Activated CD8-positive, alpha-beta memory T cell treated with anti-CD3 and anti-CD28 coated beads, Interleukin-2, amount 50 U/mL, for 48 hours (primary cell): ENCODE measurements around the gene NANOS2.

Experiments used
- DNase-seq: peaks from one replicate; pipeline ENCODE4 v3.0.0-alpha.2; 2020

The NANOS2 gene

DNA sequence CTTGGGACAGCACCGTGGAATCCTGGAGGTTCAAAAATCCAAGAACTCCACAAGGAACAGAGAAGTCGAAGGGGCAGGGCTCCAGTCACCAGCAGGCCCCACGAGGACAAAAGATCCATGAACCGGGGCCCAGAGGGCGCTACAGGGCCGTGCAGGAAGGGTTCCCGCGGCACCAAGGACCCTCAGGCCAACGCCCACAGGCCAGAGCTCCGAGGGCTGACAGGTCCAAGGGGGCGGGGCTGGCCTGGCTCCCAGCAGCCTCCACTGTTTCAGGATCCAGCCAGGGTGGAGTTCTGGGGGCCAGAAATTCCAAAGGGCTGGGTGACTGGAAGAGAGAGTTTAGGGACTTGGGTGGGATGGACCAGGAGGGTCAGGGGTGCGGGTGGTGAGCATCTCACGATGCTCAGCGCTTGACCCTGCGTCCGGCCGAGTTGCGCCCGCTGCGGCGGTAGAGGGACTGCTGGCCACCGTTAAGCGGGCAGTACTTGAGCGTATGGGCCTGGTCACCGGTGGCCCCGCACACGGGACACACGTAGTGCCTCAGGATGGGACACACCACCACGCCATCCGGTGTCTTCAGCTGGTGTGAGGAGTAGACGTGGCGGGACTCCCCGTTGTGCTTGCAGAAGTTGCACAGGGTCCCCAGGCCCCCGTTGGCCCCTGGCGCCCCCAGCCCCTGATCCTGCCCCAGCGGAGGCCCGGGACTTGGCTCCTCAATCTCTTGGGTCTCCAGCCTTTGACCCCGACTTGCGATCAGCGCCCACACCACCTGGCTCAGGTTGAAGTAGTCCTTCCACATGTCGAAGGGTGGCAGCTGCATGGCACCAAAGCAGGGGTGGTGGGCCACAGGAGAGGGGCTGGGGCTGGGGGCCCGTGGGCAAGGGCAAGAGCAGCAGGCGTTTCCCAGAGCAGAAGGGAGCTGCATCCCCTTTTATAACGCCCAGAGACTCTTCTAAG lies at the start of gene NANOS2:
Gene NANOS2, minus strand, starts transcription at position 905 of the 957 bp plus-strand sequence. Its CDS starts 85 bp downstream, at position 820.
- DNase-seq, result no peak

DNA sequence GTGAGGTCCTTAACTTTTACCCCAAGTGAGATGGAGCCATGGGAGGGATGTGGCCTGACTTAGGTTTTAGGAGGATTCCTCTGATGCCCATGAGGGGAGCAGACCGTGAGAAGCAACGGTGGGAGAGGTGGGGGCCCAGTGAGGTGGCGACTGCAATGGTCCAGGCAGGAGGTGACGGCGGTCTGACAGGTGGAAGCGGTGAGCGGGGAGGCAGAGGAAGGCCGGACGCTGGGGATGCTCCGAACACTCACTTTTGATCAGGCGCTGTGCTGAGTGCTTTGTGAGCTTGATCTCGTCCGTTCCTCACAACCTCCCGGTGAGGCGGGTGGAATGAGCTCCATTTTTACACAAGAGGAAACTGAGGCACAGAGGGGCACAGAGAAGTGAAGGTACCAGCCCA lies 47.4 kb upstream of the NANOS2 start:
- no peak for DNase-seq

DNA sequence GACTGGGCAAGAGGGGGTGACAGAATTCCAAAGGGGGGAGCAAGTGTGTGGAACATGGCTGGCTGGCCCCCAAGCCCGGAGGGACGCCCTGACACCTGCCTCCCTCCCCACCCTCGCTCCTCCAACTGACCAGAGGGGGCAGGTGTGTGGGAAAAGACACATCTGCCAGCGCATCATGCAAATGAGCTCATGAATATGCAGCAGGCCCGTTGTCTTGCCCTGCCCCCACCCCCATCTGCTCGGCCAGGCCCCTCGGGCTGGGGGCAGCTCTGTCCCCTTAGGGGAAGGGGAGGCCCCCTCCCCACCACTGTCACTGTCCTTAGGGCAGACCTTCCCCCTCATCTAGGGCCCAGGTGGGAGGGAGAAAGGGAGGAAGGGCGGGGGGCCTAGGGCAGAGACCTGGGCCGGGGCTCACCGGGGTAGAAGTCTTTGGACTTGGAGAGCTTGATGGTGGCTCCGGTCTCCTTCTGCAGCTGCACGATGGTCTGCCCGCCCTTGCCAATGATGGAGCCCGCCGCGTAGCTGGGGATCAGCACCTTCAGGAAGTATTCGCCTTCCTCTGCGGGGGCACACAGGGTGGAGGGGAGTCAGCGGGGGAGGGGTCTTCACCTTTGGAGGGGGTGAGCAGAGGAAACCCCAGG lies 46.1 kb upstream of the NANOS2 start:
- no peak for DNase-seq

DNA sequence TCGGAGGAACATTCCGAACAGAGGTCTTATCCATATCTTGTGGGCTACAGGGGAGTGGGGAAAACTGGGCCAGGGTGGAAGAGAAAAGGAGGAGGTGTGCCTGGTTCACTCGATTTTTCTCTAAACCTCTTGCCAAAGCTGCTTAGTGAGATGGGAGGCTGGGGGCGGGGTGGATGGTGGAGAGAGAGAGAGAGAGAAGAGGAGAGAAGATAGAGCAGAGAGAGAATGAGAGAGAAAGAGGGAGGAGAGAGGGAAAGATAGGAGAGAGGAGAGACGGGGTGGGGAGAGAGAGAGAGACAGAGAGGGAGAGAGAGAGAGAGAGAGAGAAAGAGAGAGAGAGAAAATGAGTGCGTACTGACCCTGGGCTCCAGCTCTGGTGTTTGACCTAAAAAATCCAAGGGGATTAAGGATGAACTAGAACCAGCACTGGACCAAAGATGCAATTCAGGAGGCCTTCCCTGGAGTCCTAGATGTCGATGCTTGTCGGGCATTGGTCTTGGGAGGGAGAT lies 45.0 kb upstream of the NANOS2 start:
- no peak for DNase-seq

DNA sequence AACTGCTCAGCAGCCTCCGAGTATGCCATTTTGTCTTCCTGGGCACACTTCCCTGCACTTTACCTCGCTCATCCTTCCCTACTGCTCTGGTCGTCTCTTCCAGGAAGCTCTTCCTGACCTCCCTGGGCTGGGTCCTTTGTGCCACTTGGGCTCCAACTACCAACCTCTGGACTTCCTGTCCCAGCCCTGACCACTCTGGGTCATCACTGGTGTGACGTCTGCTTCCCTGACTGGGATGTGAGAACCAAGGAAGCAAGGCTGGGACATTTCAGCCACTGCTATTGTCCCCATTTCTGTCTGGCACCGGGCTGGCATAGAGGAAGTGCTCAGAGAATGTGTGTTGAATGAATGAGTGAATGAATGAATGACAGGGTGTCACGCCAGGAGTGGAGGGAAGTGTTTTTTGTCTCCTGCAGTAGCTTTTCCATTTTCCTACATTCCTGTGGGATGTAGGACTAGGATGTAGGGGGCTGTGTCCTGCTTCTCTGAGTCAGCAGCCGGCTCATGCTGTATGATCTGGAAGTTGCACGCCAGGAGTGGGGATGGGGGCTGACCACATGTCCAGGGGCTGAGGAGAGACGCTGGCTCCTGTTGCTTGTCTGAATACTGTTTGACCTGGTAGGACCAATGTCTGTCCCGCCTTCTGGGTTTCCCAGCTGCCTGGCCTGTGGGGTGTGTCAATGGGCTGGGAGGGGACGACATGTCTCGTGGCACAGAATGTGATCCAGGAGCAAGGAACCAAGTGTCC lies 44.4 kb upstream of the NANOS2 start:
- no peak for DNase-seq

DNA sequence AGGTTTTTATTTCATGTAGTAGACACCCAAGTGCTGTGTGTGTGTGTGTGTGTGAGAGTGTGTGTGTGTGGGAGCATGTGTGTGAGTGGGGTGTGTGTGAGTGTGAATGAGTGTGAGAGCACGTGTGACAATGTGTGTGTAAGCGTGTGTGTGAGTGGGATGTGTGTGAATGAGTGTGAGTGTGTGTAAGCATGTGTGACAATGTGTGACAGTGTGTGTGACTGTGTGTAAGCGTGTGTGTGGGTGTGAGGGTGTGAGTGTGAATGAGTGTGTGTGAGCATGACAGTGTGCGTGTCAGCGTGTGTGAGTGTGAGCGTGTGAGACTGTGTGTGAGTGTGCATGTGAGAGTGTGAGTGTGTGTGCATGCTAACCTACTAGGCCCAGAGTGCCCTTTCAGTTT lies 43.7 kb upstream of the NANOS2 start:
- DNase-seq, result no peak

DNA sequence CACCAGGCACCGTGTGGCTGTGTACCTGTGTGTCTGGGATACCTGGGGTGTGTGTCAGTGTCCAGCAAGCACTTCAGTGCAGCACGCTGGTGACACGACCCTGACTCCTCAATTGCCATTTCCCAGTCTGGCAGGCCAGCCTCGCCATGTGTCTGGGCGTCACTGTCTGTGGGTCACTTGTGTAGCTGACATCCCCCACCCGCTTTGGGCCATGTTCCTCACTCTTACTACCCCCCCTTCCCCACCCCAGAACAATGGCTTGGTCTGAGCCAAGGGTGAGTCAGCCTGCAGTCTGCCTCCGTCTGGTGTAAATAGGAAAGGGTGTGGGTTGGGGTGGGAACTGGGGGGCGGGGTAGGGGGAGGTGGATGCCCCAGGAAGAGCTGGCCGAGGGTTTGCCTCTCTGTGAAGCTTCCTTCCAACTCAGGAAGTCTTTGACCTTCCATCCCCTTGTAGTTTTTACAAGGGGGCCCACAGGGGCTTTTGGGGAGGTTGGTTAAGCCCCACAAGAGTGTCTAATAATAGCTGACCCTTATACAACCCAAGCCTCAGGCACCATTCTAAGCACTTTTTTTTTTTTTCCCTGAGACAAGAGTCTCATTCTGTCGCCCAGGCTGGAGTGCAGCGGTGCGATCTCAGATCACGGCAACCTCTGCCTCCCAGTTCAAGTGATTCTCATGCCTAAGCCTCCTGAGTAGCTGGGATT lies 41.5 kb upstream of the NANOS2 start:
- DNase-seq, result no peak

DNA sequence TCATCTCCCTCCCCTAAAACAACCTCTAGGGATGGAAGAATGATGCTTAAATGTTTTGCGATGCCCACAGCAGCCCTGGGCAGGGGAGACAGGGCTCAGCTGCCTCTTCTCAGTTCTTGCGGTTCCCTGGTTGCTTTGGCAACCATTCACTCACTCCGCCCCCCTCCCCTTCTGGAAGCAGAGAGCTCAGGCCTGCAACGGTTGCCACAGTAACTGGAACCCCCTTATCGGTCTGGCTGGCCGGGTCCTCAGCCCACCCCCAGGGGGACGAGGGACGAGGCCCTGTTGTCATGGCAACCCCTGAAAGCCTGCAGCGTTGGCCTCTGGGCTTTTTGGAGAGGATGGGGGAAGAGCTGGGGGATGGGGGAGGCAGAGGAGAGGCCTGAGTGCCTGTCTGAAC lies 39.6 kb upstream of the NANOS2 start:
- no peak for DNase-seq

DNA sequence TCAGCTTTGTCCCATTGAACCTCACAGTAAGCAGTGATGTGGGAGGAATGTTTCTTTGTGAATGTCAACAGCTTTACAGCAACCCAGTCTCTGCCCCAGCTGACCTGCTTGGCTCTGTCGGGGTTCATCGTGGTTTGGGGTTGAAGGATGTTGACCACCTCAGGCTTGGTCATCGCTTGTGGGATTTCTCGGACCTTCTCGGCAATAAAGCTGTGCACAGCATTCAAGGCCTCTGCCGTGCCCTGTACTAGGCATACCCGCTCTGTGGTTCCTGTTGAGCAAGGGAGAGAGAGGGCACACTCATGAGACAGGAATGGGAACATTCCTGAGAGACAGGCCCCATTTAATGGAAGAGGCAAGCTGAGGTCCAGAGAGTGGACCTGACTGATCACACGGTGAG lies 39.1 kb upstream of the NANOS2 start:
- DNase-seq, result no peak

DNA sequence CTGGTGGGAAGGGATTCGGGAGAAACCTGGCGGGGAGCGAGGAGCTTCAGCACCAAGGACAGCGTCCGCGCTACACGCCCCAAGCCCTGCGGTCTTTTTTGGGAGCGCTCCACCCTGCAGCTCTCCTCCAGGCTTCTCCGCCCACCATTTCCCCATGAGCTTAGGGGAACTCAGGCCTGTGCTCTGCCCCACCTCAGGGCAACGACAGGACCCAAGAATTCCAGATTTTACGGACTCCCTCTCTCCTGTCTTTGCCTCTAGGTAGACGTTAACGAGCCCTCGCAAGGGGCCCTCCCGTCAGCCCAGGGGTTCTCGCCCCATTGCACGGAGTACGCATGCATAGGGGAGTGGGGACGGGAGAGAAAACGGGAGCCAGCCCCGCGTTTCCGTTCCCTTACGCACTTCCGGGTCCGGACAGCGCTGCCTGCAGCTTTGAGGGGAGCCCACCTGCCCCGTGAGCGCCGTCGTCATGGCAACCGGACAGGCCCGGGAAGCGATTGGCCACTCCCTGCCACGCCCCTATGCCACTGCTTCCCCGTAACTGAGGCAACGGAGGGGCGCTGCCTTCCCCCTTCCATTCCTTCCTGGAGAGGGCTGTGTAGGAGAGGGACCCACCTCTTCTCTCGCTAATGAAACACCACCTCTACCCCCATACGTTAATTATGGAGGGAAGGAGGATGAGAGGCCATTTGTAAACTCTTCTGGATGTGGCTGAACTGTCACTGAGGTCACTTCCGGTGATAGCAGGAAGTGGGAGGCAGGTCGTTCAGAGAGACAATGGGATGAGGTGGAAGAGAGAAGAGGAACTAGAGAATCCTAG lies 38.3 kb upstream of the NANOS2 start:
- peak; percentile 75 for DNase-seq

DNA sequence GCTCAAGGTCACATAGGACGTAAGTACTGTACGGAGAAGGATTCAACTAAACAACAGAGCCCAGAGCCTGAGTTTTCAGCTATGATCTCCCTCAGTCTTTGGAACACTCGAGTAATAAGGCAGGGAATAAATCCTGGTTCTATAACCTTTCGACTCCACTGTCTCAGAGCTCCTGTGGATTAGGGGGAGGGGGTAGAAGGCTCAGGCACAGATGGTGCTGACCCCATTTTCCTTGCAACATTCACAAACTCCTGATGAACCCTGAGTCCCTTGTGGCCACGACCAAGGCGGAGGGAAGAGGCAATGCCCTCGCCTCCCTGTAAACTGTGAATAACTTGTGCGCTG lies 37.7 kb upstream of the NANOS2 start:
- no peak for DNase-seq

DNA sequence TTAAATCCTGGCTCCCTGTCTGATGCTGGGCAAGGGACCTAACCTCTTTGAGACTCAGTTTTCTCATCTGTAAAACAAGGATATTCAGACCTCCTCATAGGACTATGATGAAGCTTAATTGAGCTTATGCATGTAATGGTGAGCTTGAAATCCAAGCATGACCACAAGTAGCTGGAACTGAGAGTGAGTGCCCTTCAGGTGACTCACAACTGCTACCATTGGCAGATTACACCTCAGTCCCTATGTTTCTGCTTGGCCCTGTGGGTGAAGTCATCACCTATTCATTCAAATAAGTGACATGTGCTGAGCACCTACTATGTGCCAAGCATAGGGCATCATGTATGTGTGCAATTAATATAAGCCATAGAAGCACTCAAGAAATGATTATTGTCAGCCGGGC lies 33.3 kb upstream of the NANOS2 start:
- DNase-seq, result no peak

DNA sequence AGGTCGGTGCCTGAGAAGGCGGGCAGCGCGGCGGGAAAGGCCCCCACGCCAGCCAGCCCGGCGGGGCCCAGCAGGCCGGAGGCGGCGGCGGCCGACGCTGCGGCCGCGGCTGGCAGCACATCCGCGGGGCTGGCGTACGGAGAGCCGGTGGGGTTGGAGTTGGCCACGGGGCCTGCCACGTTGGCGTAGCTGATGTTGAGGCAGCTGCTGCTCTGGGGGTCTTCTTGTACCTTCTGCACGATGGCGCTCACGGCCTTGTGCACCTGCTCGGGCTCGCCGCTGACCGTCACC lies 25.9 kb upstream of the NANOS2 start:
- DNase-seq, result no peak

DNA sequence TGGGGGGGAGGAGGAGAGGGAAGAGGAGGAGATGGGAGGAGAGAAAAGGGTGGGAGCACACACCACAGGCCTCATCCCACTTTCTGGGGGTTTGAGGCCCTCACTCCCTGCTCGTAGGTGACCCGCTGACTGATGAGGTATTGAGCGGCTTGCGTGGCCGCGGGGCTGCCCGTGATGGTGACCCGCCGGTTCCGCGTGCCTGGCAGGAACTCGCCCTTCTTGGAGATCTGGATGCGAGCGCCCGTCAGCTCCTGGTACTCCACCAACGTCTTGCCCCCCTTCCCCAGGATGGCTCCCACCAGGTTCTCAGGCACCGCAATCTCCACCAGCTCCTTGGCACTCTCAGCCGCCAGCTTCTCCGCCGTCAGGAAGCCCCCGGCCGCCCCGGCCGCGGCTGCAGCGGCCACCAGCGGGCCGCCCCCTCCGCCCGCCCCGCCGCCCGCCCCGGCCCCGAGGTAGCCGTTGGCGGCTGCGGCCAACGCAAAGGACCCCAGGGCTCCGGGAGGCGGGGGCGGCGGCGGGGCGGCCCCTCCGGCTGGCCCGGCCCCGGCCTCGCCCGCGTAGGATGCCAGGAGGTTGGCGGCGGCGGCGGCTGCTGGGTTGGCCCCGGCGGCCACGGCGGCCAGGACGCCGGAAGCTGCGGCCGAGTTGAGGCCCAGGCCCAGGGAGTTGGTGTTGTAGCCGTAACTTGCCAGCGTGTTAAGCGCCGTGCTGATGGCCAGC lies 25.4 kb upstream of the NANOS2 start:
- no peak for DNase-seq

DNA sequence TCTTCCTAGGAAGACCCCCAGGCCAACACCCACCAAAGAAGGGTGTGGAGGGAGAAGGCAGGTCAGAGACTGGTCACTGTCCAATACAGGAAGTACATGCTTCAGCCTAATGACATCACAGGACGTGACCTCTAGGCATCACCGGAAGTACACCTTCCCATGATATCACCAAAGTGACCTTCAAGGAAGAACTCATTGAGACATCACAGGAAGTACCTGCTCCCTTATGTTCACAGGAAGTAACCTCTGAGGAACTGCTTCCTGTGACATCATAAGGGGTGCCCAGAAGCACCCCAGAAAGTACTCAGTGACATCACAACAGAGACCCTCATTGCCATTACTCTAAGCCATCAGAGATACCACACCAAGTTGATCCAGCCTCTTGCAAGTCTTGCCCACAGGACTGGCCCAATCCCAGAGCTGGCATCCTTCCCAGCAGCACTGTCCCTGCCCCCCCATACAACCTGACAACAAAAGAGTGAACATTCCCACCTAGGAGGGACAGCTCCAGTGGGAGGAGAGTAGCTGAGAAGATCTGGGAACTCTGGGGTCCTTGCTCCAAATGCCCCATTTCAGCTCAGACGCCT lies 24.2 kb upstream of the NANOS2 start:
- DNase-seq, result no peak

DNA sequence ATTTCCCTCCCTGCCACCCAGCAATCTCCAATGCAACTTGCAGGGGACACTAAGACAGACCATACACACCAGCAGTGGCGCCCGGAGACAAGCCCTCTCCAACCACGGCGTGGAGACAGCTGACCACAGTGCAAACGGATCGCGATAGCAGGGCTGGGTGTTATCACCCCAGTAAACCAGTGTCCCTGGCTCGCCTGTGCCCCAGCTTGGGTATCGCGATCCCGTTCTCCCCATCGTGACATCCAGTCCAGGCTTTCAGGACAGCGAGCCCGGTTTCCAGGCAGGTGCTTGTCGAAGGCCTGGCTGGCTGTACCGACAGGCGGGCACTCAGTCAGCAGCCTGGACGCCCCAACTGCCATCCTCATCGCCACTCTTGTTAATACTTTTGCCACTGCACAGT lies 20.7 kb upstream of the NANOS2 start:
- no peak for DNase-seq

DNA sequence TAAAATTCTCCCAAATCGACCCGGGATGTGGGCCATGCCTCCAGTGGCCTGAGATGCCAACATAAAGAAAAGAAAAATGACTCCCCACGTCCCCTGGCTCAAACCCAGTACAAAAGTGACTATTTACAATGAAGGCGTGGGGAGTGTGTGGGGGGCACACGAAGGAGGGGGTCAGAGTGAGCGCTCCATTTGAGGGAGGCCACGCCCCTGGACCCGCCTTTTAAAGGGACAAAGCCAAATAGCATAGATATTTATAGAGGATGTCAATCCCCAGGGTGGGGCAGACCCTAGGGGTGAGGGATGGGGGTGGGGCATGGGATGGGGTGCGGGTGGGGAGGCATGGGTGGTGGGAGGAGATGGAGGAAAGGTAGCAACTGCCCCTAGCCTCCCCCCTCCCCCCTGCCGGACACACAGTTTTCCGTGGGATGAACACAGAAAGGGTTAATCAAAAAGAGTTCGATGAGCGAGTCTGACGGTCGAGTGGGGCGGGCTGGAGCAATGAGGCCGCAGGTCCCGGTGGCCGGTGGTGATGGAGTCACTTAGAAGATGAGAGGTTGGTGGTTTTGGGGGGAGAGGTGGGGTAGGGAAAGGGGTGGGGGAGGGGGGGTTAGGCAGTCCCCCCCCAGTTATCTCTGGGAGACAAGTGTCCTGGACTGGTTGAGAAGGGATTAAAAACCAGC lies 20.1 kb upstream of the NANOS2 start:
- DNase-seq, result no peak

DNA sequence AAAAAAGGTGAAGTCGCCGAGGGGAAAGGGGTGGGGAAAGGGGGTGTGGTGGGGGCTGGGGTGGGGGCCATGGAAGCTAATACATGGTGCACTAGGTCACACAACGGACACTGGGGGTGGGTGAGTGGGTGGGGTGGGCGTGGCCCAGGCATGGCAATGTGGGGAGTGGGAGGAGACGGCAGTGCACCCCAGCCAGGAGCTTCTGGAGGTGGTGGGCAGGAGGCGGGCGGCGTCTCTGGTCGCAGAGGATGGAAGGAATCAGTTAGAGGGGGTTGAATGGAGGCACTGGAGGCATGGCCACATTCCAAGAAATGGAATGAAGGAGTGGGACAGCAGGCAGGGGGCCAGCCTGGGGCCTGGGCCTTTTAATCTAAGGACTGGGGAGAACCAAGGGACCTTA lies 19.2 kb upstream of the NANOS2 start:
- DNase-seq, result no peak

DNA sequence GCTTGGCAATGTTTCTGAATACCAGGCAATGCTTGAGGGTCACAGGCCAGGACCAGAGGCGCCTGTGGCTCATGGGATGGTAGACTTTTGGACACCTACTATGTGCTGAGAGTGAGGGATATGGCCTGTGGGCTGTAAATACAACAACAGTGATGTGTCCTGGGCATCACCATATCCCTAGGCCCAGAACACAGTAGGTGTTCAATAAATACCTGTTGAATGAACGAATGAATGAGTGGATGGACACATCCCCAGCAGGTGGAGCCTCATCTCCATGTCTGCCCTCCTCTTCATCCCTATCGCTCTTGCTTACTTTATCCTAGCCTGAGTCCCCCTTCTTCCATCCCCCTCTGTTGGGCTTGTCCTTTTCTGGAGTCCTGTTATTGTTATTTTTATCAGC lies 16.5 kb upstream of the NANOS2 start:
- DNase-seq, result no peak

DNA sequence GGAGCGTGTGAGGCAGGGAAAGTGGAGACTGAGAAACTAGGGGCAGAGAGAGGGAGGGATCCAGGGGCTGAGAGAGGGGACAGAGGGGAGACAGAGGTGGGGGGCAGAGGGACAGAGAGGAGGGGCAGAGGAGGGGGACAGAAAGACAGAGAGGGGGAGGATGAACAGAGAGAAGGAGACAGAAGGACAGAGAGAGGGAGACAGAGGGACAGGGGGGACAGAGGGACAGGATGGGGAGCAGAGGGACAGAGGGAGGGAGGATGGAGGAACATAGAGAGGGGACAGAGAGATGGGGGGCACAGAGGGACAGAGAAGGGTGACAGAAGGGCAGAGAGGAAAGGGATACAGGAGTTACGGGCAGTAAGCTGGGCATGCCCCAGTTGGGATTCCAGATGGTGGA lies 14.7 kb upstream of the NANOS2 start:
- DNase-seq, result no peak
